Measurements from ENCODE around the gene PPP3CA.
"Not testable (repeated sequence)": the region's sequence is repeated elsewhere in the genome, so short reads cannot be mapped to it uniquely, and the experiment has no call there.

PPP3CA gene

GRCh38 chr4:101200561-101200960 is 146.8 kb downstream of the PPP3CA start:
- peak in 1 of 2 donors; percentile 25 for DNase-seq

GRCh38 chr4:101199507-101200285 is 147.6 kb downstream of the PPP3CA start:
- DNase-seq: no peak

- DNase-seq: no peak
Measured at GRCh38 chr4:101198682-101199339, 148.5 kb downstream of the PPP3CA start.

- no peak for DNase-seq
Measured at GRCh38 chr4:101197350-101197749, 150.0 kb downstream of the PPP3CA start.

- DNase-seq: no peak
Measured at GRCh38 chr4:101192244-101192643, 155.1 kb downstream of the PPP3CA start.

GRCh38 chr4:101191302-101192098 is 155.8 kb downstream of the PPP3CA start:
- no peak for DNase-seq

- DNase-seq: no peak
Measured at GRCh38 chr4:101190751-101191150, 156.6 kb downstream of the PPP3CA start.

- DNase-seq: no peak
Measured at GRCh38 chr4:101188906-101189305, 158.4 kb downstream of the PPP3CA start.

GRCh38 chr4:101187841-101188240 is 159.5 kb downstream of the PPP3CA start:
- peak in 1 of 2 donors; percentile 39 for DNase-seq

- no peak for DNase-seq
Measured at GRCh38 chr4:101186567-101187184, 160.7 kb downstream of the PPP3CA start.

- no peak for DNase-seq
Measured at GRCh38 chr4:101184668-101185067, 162.7 kb downstream of the PPP3CA start.

GRCh38 chr4:101183666-101184373 is 163.5 kb downstream of the PPP3CA start:
- DNase-seq: no peak

- DNase-seq: no peak
Measured at GRCh38 chr4:101183221-101183620, 164.1 kb downstream of the PPP3CA start.

GRCh38 chr4:101182688-101183087 is 164.6 kb downstream of the PPP3CA start:
- DNase-seq: not testable (repeated sequence)

- DNase-seq: no peak
Measured at GRCh38 chr4:101178731-101179130, 168.6 kb downstream of the PPP3CA start.

GRCh38 chr4:101177154-101177553 is 170.2 kb downstream of the PPP3CA start:
- no peak for DNase-seq

- DNase-seq: no peak
Measured at GRCh38 chr4:101175896-101176676, 171.2 kb downstream of the PPP3CA start.

- no peak for DNase-seq
Measured at GRCh38 chr4:101174679-101175345, 172.5 kb downstream of the PPP3CA start.

GRCh38 chr4:101172369-101172768 is 175.0 kb downstream of the PPP3CA start:
- DNase-seq: no peak

- no peak for DNase-seq
Measured at GRCh38 chr4:101171747-101172146, 175.6 kb downstream of the PPP3CA start.
